GM23338 (cell line): Measurements from ENCODE around the gene GPR42. TPM values are rescaled to one million over a fixed set of nuclear protein-coding genes. Genes with fewer than 3 reads are reported as not detected.

Source experiments
- ATAC-seq: fragments of 200-7000 bp; cut with Tn5 transposase; 3 replicates; pipeline ENCODE4 v1.9.1; 2020
- DNase-seq: peaks from one replicate; pipeline ENCODE4 v3.0.0-alpha.2; 2015; ENCODE audit warnings: low spot score
- H2AFZ ChIP-seq: fragments of 200-600 bp; sonication (generic); 2 replicates; pipeline ENCODE4 v1.8.0; 2016; ENCODE audit warnings: antibody characterized with exemption, mild to moderate bottlenecking, moderate library complexity
- H3F3A ChIP-seq: fragments of 200-600 bp; sonication (generic); replicated peaks from 2 replicates; pipeline ENCODE4 v1.8.0; 2017; ENCODE audit warnings: antibody characterized with exemption, mixed run types, low read depth
- H3K27ac ChIP-seq: fragments of 200-600 bp; sonication (generic); 2 replicates; pipeline ENCODE4 v1.6.1; 2016; ENCODE audit warnings: low read depth
- H3K27me3 ChIP-seq: fragments of 200-600 bp; sonication (generic); 2 replicates; pipeline ENCODE4 v1.8.0; 2016; ENCODE audit warnings: mild to moderate bottlenecking, mixed run types, moderate library complexity; ENCODE audit not compliant: insufficient read depth
- H3K36me3 ChIP-seq: fragments of 200-600 bp; sonication (generic); 2 replicates; pipeline ENCODE4 v1.8.0; 2016; ENCODE audit warnings: mild to moderate bottlenecking; ENCODE audit not compliant: insufficient read depth
- H3K4me1 ChIP-seq: fragments of 200-600 bp; sonication (generic); 2 replicates; pipeline ENCODE4 v1.8.0; 2016; ENCODE audit warnings: mild to moderate bottlenecking, moderate library complexity; ENCODE audit not compliant: insufficient read depth
- H3K4me2 ChIP-seq: fragments of 200-600 bp; sonication (generic); 2 replicates; pipeline ENCODE4 v1.7.1; 2017; ENCODE audit warnings: mixed run types
- H3K4me3 ChIP-seq: fragments of 200-600 bp; sonication (generic); 2 replicates; pipeline ENCODE4 v1.6.1; 2016; ENCODE audit warnings: mixed run types
- H3K79me2 ChIP-seq: fragments of 200-600 bp; sonication (generic); replicated peaks from 2 replicates; pipeline ENCODE4 v1.8.0; 2017; ENCODE audit warnings: mild to moderate bottlenecking; ENCODE audit not compliant: insufficient read depth
- H3K9me2 ChIP-seq: fragments of 200-600 bp; sonication (generic); 2 replicates; pipeline ENCODE4 v1.8.0; 2017; ENCODE audit not compliant: insufficient read depth
- H4K20me1 ChIP-seq: fragments of 200-600 bp; sonication (generic); replicated peaks from 2 replicates; pipeline ENCODE4 v1.8.0; 2017; ENCODE audit warnings: mild to moderate bottlenecking; ENCODE audit not compliant: insufficient read depth
- H3K27ac Mint-ChIP-seq: 2 replicates; pipeline ENCODE4 v1.8.0; 2020; ENCODE audit warnings: inconsistent platforms, mild to moderate bottlenecking, moderate library complexity, mixed read lengths
- H3K27me3 Mint-ChIP-seq: 3 replicates; pipeline ENCODE4 v1.8.0; 2022; ENCODE audit warnings: low read depth, mild to moderate bottlenecking, moderate library complexity, mixed read lengths, inconsistent platforms; ENCODE audit not compliant: insufficient read depth, poor library complexity
- H3K36me3 Mint-ChIP-seq: 3 replicates; pipeline ENCODE4 v1.8.0; 2021; ENCODE audit warnings: low read depth, mild to moderate bottlenecking, inconsistent platforms, moderate library complexity, mixed read lengths
- H3K4me1 Mint-ChIP-seq: 3 replicates; pipeline ENCODE4 v1.8.0; 2020; ENCODE audit warnings: mild to moderate bottlenecking, inconsistent platforms, mixed read lengths
- H3K4me3 Mint-ChIP-seq: 3 replicates; pipeline ENCODE4 v1.8.0; 2021; ENCODE audit warnings: moderate library complexity, mild to moderate bottlenecking, inconsistent platforms, mixed read lengths
- H3K9me3 Mint-ChIP-seq: 3 replicates; pipeline ENCODE4 v1.8.0; 2020; ENCODE audit warnings: moderate library complexity, mild to moderate bottlenecking, inconsistent platforms, mixed read lengths
- CREB1 ChIP-seq: fragments of 250-450 bp; sonication (Bioruptor Pico); IDR thresholded peaks from 2 replicates; pipeline ENCODE4 v1.5.0; 2020; ENCODE audit warnings: low read depth, mild to moderate bottlenecking, moderate library complexity
- CTCF ChIP-seq, 2 experiments: fragments of 200-600 bp in 1 of 2; sonication (generic) in 1 of 2; conservative IDR thresholded peaks; 2 replicates each; pipeline versions ENCODE4 v1.5.1 to v1.6.1; 2016 to 2017; ENCODE audit warnings: antibody characterized with exemption in 2 of 2, low read depth in 2 of 2, mild to moderate bottlenecking in 2 of 2, moderate library complexity in 1 of 2
- EZH2phosphoT487 ChIP-seq: fragments of 200-600 bp; sonication (generic); IDR thresholded peaks from one replicate; pipeline ENCODE4 v1.8.1; 2018; ENCODE audit warnings: antibody characterized with exemption; ENCODE audit not compliant: unreplicated experiment
- JUNB ChIP-seq: IDR thresholded peaks from one replicate; pipeline ENCODE4 v1.6.1; 2016; ENCODE audit warnings: antibody characterized with exemption; ENCODE audit not compliant: unreplicated experiment
- POLR2AphosphoS5 ChIP-seq: IDR thresholded peaks from 2 replicates; pipeline ENCODE4 v1.6.1; 2016; ENCODE audit warnings: antibody characterized with exemption, low read depth
- STAT1 ChIP-seq: IDR thresholded peaks from one replicate; pipeline ENCODE4 v1.6.1; 2016; ENCODE audit warnings: antibody characterized with exemption; ENCODE audit not compliant: unreplicated experiment
- ZNF114 ChIP-seq: fragments of 250-450 bp; sonication (Bioruptor Pico); IDR thresholded peaks from 2 replicates; pipeline ENCODE4 v1.5.0; 2020; ENCODE audit warnings: mild to moderate bottlenecking, moderate library complexity
- ZNF462 ChIP-seq: fragments of 250-450 bp; sonication (Bioruptor Pico); IDR thresholded peaks from 2 replicates; pipeline ENCODE4 v1.5.0; 2020; ENCODE audit warnings: mild to moderate bottlenecking, moderate library complexity
- polyA plus RNA-seq: library from polyadenylated mRNA; unstranded; fragments of >200 nt; fragmentation: Nextera tagmentation; extraction: Ambion mirVana; gene quantifications from 2 replicates; pipeline ENCODE4 v1.2.1, GENCODE V29; 2016
- total RNA-seq: library from RNA; depleted of rRNA; stranded (reverse); fragments of >200 nt; shearing (Covaris generic); gene quantifications from 2 replicates; pipeline ENCODE4 v1.2.3, GENCODE V29; 2014
- TF ChIP-seq, protein P1 (sequence below): IDR thresholded peaks from 2 replicates; pipeline ENCODE4 v1.6.1; 2016; ENCODE audit warnings: antibody characterized with exemption

GPR42 gene
- total and polyA plus RNA-seq, 2 experiments from 2014 or later, result not detected

- TF ChIP-seq ZNF462 (no peak), EZH2phosphoT487 (no peak), CREB1 (CRISPR knock-in tag) (no peak), JUNB (no peak)
- TF ChIP-seq, protein P1, sequence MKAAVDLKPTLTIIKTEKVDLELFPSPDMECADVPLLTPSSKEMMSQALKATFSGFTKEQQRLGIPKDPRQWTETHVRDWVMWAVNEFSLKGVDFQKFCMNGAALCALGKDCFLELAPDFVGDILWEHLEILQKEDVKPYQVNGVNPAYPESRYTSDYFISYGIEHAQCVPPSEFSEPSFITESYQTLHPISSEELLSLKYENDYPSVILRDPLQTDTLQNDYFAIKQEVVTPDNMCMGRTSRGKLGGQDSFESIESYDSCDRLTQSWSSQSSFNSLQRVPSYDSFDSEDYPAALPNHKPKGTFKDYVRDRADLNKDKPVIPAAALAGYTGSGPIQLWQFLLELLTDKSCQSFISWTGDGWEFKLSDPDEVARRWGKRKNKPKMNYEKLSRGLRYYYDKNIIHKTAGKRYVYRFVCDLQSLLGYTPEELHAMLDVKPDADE, result no peak
Measured at GRCh38 chr19:35355791-35356460, 14.9 kb upstream of the GPR42 start (continued).

DNA sequence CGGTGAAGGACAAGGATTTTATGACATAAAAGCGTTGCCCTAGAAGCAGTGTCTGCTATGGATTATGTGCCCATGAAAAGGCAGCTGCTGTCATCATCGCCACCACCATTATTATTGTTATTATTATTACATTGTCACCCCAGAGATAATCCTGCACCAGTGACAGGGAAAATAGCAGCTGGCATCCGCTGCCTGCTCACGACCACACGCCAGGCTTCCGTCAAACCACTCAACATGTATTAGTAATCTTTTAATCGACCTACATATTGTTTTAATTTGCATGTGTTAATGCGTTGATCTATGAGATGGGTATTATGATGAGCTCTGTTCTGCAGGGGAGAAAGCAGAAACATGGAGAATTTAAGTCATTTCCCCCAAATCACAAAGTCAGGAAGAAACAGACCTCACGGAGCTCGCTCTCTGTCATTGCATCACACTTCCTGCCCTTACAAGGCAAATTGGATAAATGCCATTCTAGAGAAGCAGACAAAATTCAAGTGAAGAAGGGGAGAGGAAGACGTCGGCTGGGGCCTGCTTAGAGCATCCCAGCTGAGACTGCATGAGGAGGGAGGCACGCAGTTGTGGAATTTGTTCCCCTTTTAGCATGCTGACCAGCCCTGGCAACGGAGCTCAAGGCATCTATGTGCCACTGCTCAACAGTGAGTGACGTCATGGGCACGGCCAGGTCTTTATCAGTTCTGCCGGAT is 12.8 kb upstream of the GPR42 start, which contains the start of gene FFAR3:
TSS of gene FFAR3 (plus strand) at position 594 of the 707 bp plus-strand sequence. CDS start 431 bp downstream, outside the sequence.
- no peak within 1 kb of the TSS for H3K27ac Mint-ChIP-seq
- no peaks in the 10 kb centered on the region for H3K9me2 ChIP-seq
- H3K27me3 Mint-ChIP-seq, result peaks cover 2% of the 10 kb centered on the region
- no peak for TF ChIP-seq ZNF114 (CRISPR knock-in tag)
- TF ChIP-seq, protein P1, result no peak
- TF ChIP-seq CTCF (conservative IDR thresholded peaks at IDR 0.05; ENCODE audit: low read depth in 2 of 2), result no peak
- no peak for TF ChIP-seq STAT1
- no peak for TF ChIP-seq CREB1 (CRISPR knock-in tag)
- TF ChIP-seq EZH2phosphoT487, result no peak
- no peak for TF ChIP-seq POLR2AphosphoS5
- DNase-seq (peak; percentile 14), ATAC-seq (no peak)
- no peaks in the 10 kb centered on the region for H3K36me3 Mint-ChIP-seq
- H3K27ac ChIP-seq, result no peak within 1 kb of the TSS
- H3K4me3 Mint-ChIP-seq, result no peak within 1 kb of the TSS; the same call in 2 of the 3 replicates
- no peaks in the 10 kb centered on the region for H3K36me3 ChIP-seq
- no peaks in the 10 kb centered on the region for H3K79me2 ChIP-seq
- H2AFZ ChIP-seq, result peak within 1 kb of the TSS; percentile 56; the same call in 1 of the 2 replicates
- no peaks in the 10 kb centered on the region for H3F3A ChIP-seq
- no peak within 1 kb of the TSS for H3K4me2 ChIP-seq
- peaks cover 5% of the 10 kb centered on the region for H3K4me1 Mint-ChIP-seq
- H3K9me3 Mint-ChIP-seq, result no peaks in the 10 kb centered on the region
- H3K27me3 ChIP-seq, result no peaks in the 10 kb centered on the region
- no peaks in the 10 kb centered on the region for H4K20me1 ChIP-seq
- H3K4me3 ChIP-seq, result no peak within 1 kb of the TSS
- H3K4me1 ChIP-seq, result no peaks in the 10 kb centered on the region
